ENCODE results near the gene ADORA2A. TPM values are rescaled to one million over a fixed set of nuclear protein-coding genes. Genes with fewer than 3 reads are reported as not detected.
"Not testable (repeated sequence)": the region's sequence is repeated elsewhere in the genome, so short reads cannot be mapped to it uniquely, and the experiment has no call there.

ADORA2A gene
- total RNA-seq, 2 experiments from 2014 or later, result 19.7 to 21.1 TPM

DNA sequence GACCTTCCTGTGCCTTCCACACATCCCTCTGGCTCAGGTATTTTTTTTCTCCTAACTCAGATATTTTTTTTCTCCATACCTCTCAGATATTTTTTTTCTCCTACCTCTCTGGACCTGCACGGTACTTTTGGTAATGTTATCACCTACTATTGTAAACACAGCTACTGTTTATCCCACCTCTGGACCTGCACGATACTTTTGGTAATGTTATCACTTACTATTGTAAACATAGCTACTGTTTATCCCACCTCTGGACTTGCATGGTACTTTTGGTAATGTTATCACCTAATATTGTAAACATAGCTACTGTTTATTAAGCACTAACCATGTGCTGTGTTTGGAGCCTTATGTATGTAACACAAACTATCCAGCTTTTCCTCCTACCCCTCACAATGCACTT lies 55.6 kb downstream of the ADORA2A start:
- ATAC-seq, result no peak
- H3K4me3 Mint-ChIP-seq, result no peak overlapping the region
- peaks cover 14% of the 10 kb centered on the region for H3K27me3 Mint-ChIP-seq
- H3K36me3 Mint-ChIP-seq, result peaks cover 3% of the 10 kb centered on the region
- peaks cover 2% of the 10 kb centered on the region for H3K9me3 Mint-ChIP-seq (ENCODE audit: low read depth)
- peaks cover 33% of the 10 kb centered on the region for H3K4me1 Mint-ChIP-seq
- CTCF ChIA-PET, result interaction anchor here (1.0 to 2.7 kb wide), 4 partner anchors 12 to 48 kb away, joined by 3 to 12 read pairs (median 4); no protein-coding TSS in a partner anchor
- no peak overlapping the region for H3K27ac Mint-ChIP-seq
- no peak for DNase-seq

DNA sequence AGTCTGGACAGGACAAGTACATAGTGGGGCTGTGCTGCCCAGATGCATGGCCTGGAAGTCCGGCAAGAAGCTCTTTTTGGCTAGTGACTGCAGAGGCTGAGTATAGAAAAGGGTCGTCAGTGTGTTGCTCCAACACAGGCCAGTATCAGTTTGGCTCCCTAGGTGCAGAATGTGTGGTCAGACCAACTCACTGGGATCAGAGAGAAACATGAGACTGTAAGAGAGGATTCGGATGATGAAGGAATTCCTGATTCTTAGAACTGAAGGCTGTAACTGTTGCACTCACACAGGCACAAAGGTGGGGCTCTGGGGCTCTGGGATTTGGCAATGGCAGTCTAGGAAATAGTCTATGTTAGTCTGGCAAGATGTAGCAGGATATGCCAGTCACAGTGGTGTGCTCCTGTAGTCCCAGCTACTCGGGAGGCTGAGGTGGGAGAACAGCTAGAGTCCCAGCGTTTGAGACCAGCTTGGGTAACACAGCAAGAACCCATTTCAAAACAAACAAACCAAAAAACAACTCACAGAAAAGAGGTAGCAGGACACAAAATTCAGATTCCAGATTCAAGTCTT lies 56.7 kb downstream of the ADORA2A start:
- peaks cover 2% of the 10 kb centered on the region for H3K9me3 Mint-ChIP-seq (ENCODE audit: low read depth)
- H3K4me3 Mint-ChIP-seq, result no peak overlapping the region
- no peak for DNase-seq
- no peak overlapping the region for H3K27ac Mint-ChIP-seq
- peaks cover 33% of the 10 kb centered on the region for H3K4me1 Mint-ChIP-seq
- CTCF ChIA-PET, result interaction anchor here (1.0 to 2.7 kb wide), 3 partner anchors 19 to 60 kb away, joined by 3 to 12 read pairs (median 4); no protein-coding TSS in a partner anchor
- H3K27me3 Mint-ChIP-seq, result peaks cover 17% of the 10 kb centered on the region
- peaks cover 3% of the 10 kb centered on the region for H3K36me3 Mint-ChIP-seq
- ATAC-seq, result no peak

DNA sequence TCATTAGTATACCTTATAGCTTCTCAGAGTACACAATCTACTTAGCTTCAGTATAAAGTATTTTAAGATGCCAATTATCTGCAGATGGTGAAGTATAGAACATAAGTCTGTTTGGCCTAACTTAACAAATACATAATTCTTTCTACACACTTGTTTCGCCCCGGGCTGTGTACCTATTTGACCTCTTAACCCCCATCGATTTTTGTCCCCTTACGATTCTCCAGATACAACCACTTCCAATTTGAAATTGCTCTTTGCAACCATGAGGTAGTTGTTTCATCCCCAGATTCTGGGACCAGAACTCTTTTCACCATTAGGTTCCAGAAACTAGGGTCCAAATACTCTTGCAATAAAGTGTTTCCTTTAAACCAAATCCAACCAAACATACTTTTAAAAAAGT lies 57.8 kb downstream of the ADORA2A start:
- CTCF ChIA-PET, result interaction anchor here (1.0 to 1.1 kb wide), 2 partner anchors 29 to 50 kb away, joined by 3 read pairs; no protein-coding TSS in a partner anchor
- Mint-ChIP-seq H3K27ac (no peak overlapping the region), H3K27me3 (peaks cover 24% of the 10 kb centered on the region), H3K4me3 (no peak overlapping the region), H3K36me3 (peaks cover 3% of the 10 kb centered on the region), H3K9me3 (ENCODE audit: low read depth) (peaks cover 2% of the 10 kb centered on the region), H3K4me1 (peaks cover 33% of the 10 kb centered on the region)
- DNase-seq (no peak), ATAC-seq (no peak)

DNA sequence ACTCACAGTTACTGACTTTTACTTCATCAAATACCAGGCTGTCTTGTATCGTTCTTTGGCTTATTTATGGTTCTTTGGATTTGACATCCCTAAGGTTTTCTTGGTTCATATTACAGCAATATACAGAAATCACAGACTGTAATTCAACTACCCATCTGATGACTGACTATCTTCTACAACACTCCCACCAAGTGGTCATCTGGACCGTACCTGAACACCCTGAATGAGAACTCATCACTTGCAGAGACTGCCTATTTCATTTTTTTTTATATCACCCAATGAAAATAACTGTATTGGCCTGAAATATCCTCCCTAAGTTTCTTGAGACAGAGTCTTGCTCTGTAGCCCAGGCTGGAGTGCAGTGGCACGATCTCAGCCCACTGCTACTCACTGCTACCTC lies 58.2 kb downstream of the ADORA2A start:
- ATAC-seq, result no peak
- CTCF ChIA-PET, result interaction anchor here (0.9 to 2.9 kb wide), 7 partner anchors 17 to 77 kb away, joined by 3 to 21 read pairs (median 3); partner anchors contain the start of gene ADORA2A
- peaks cover 2% of the 10 kb centered on the region for H3K9me3 Mint-ChIP-seq (ENCODE audit: low read depth)
- DNase-seq, result no peak
- H3K4me3 Mint-ChIP-seq, result no peak overlapping the region
- peaks cover 33% of the 10 kb centered on the region for H3K4me1 Mint-ChIP-seq
- peaks cover 24% of the 10 kb centered on the region for H3K27me3 Mint-ChIP-seq
- peaks cover 3% of the 10 kb centered on the region for H3K36me3 Mint-ChIP-seq
- no peak overlapping the region for H3K27ac Mint-ChIP-seq

DNA sequence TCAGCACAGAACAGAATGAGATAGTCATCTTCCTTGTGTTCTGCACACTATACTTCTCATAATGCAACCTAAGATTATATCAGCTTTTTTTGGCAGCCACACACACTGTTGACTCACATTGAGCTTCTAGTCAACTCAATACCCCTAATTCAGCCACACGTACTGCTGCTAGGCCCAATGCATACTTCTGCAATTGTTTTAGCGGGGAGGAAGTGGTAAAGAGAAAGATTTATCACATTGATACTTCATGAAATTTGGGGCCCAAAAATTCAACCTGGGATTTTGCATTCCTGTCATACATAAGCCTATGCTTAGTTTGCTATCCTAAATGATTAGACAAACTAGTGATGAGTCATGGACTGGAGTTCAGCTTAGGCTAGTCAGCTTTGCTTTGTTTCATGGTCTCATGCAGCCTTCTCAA lies 59.1 kb downstream of the ADORA2A start:
- Mint-ChIP-seq H3K36me3 (peaks cover 3% of the 10 kb centered on the region), H3K9me3 (ENCODE audit: low read depth) (peaks cover 2% of the 10 kb centered on the region), H3K27me3 (peaks cover 25% of the 10 kb centered on the region), H3K27ac (peak overlapping the region; percentile 69), H3K4me1 (peaks cover 33% of the 10 kb centered on the region), H3K4me3 (no peak overlapping the region)
- ATAC-seq, result peak; percentile 95
- DNase-seq, result peak; percentile 76
- CTCF ChIA-PET, result interaction anchor here (0.7 to 2.9 kb wide), 8 partner anchors 10 to 77 kb away, joined by 3 to 21 read pairs (median 4); partner anchors contain the start of gene ADORA2A

GRCh38 chr22:24489011-24489410 lies 61.6 kb downstream of the ADORA2A start:
- Mint-ChIP-seq H3K4me1 (peaks cover 27% of the 10 kb centered on the region), H3K36me3 (peaks cover 3% of the 10 kb centered on the region), H3K27ac (no peak overlapping the region), H3K4me3 (no peak overlapping the region), H3K27me3 (peaks cover 42% of the 10 kb centered on the region), H3K9me3 (ENCODE audit: low read depth) (peaks cover 2% of the 10 kb centered on the region)
- ATAC-seq (no peak), DNase-seq (no peak)
- CTCF ChIA-PET, result interaction anchor here (1.3 kb wide), 1 partner anchor 91 kb away, joined by 3 read pairs; no protein-coding TSS in a partner anchor

GRCh38 chr22:24489434-24489833 lies 62.0 kb downstream of the ADORA2A start:
- not testable (repeated sequence) for H3K4me3 Mint-ChIP-seq; DNase-seq; H3K36me3 Mint-ChIP-seq; H3K27ac Mint-ChIP-seq; ATAC-seq; H3K9me3 Mint-ChIP-seq (ENCODE audit: low read depth)
- peaks cover 27% of the 10 kb centered on the region for H3K4me1 Mint-ChIP-seq
- peaks cover 44% of the 10 kb centered on the region for H3K27me3 Mint-ChIP-seq
- CTCF ChIA-PET, result interaction anchor here (1.3 kb wide), 1 partner anchor 92 kb away, joined by 3 read pairs; no protein-coding TSS in a partner anchor

Other genes with a start within 250 kb of the ADORA2A start
- under 1 TPM; 0.52 to 0.96 TPM for gene SUSD2, start 246.1 kb upstream of the ADORA2A start, total RNA-seq
- gene GGT5, start 182.5 kb upstream of the ADORA2A start, total RNA-seq, result under 1 TPM in 1 of 2 experiments, not detected in 1; 0.40 TPM
- gene SPECC1L, start 156.8 kb upstream of the ADORA2A start, total RNA-seq, result 10 to 100 TPM; 55.3 to 57.4 TPM
- under 1 TPM; 0.09 to 0.14 TPM for gene UPB1, start 67.7 kb downstream of the ADORA2A start, total RNA-seq
- 100 to 1,000 TPM; 130 to 150 TPM for gene GUCD1, start 127.5 kb downstream of the ADORA2A start, total RNA-seq
- 100 to 1,000 TPM; 132 to 139 TPM for gene SNRPD3, start 128.4 kb downstream of the ADORA2A start, total RNA-seq
- 1 to 10 TPM; 1.6 to 2.1 TPM for gene LRRC75B, start 165.5 kb downstream of the ADORA2A start, total RNA-seq
- gene GGT1, start 175.6 kb downstream of the ADORA2A start, total RNA-seq, result 10 to 100 TPM; 51.2 to 66.0 TPM

Measured in activated CD8-positive, alpha-beta memory T cell treated with anti-CD3 and anti-CD28 coated beads, Interleukin-2, amount 10 ng/mL, durations not matched to agents 7 days and 5 days (primary cell).